Stimulated activated CD8-positive, alpha-beta memory T cell treated with anti-CD3 and anti-CD28 coated beads, Interleukin-7, amount 100 ng/mL, for 24 hours (primary cell): ENCODE measurements around the gene BPIFB6.

Experiments
- DNase-seq: peaks from one replicate; pipeline ENCODE4 v3.0.0-alpha.2; 2020; ENCODE audit warnings: low read depth

BPIFB6 gene

GRCh38 chr20:33062105-33062824 is 30.8 kb downstream of the BPIFB6 start:
- no peak for DNase-seq

- no peak for DNase-seq
Observed at GRCh38 chr20:33062825-33063149, 31.3 kb downstream of the BPIFB6 start.

- DNase-seq: no peak
Observed at GRCh38 chr20:33063271-33063670, 31.8 kb downstream of the BPIFB6 start.

DNA sequence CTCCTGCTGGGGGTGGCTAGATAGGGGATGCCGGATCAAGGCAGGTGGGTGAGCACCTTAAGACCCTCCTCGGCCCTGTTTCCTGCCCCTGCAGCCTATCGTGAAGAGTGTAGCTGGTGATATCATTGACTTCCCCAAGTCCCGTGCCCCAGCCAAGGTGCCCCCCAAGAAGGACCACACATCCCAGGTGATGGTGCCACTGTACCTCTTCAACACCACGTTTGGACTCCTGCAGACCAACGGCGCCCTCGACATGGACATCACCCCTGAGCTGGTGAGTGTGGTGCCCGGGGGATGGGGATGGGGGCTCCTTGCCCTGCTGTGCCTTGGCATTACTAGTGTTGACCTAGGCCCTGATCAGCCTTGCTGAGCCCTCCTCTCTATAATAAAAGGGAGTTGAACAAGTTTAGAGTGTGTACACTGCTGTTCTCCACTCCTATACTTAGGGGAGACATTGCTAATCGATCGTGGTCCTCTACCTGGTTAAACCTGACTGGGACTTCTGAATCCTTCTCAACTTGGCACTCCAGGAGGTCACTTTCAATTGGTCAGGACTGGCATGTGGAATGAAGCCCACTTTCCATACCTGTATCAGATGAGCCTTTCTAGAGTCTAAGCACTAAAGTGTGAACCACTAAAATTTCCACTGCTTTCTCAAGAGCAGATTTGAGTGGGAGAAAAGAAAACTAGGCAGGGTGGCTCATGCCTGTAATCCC is 33.3 kb downstream of the BPIFB6 start:
- DNase-seq: no peak

DNA sequence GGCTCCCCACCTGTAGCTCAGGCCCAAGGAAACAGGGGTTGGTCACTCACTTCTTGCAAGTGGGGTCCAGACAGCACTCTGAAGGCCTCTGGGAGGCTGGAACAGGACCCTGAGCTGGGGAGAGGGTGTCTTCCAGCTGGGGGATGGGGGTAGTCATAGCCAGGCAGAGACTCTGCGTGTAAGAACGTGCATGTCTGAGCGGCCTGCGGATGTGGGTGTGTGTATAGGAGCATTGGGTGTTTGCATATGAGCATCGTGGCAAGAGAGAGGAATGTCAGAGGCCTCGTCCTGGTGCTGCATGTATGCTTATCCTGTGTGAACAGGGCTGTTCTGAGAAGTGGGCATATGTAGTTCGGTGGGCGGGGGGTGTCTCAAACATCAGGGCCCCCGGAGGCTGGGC is 34.3 kb downstream of the BPIFB6 start:
- no peak for DNase-seq

DNA sequence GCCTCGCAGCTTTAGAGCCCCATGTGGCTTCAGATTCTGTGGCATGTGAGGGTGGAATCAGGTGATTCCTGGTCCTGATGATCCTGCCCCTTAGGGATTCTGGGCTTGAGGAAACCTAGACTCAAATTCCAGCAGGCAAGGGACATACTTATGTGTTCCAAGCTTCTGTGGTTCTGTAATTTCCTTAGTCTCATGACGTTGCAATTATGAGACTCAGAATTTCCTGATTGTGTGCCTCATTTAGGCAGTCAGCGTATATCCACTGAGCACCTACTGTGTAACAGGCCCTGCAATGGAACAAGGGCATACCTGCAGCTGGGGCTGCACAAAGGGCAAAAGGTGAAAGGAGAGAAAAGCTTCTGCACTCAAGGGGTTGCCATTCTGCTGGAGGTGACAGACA is 36.4 kb downstream of the BPIFB6 start:
- DNase-seq: no peak

DNA sequence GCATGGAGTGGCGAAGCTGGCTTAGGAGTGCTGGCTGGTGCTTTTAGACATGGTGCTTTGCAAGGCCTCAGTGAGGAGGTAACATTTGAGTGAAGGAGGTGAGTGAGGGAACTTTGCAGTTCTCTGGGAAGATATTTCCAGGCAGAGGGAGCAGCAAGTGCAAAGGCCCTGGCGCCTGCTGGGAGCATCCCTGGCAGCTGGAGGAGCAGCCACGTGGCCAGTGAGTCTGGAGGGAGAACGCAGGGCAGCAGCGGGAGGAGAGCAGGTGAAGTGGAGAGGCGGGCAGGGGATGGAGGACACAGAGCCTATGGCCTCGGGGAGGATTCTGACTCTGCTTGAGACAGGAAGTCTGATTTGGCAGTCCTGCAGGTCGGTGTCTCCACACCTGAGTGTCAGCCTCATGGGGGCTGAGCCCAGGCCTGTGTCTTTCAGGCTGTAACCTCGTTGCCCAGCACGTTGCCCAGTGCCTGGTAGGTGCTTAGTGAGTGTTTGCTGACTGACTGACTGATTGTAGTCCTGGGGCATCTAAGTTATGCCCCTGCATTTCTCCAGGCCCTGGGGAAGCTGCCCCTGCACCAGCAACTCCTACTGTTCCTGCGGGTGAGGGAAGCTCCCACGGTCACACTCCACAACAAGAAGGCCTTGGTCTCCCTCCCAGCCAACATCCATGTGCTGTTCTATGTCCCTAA is 36.9 kb downstream of the BPIFB6 start:
- DNase-seq: no peak

GRCh38 chr20:33069673-33070072 is 38.2 kb downstream of the BPIFB6 start:
- DNase-seq: no peak

DNA sequence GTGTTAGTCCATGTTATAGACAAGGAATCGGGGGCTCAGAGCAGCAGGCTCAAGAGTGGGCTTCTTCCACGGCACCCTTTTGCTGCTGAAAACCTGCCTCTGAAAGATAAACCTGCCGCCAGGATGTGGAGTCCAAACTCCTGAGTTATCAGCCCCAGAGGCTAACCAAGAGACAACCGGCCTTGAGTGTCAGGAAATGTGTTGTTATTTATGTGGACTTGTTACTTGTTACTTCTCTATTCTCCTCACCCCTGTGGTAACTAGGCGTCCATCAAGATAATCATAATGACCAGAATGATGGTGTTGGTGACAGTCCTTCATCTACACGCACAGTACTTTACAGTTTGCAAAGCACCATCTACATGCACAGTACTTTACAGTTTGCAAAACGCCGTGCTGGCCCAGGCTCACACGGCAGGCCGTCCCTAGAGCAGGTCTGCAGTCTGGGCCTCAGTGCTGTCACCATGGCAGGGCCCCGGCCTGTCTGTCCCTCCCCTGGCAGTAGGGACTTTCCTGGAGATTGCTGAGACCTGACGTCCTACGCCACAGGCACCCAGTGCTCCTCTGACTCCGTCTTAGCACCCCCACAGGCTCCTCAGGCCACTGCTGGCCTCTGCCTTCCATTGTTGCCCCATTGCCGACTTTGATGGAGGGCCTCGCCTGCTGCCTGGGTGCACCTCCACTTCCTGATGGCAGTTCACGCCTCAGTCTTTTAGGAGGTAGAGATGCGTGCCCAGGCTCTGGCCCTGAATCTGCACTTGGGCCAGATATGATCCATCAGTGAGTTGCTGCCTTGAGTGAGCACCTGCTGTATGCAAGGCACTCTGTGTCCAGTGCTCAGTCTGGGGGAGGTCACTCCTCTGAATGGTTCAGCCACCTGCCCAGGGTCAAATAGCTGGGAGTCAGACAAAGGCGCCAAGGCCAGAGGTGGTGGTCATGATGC is 38.9 kb downstream of the BPIFB6 start:
- DNase-seq: no peak

DNA sequence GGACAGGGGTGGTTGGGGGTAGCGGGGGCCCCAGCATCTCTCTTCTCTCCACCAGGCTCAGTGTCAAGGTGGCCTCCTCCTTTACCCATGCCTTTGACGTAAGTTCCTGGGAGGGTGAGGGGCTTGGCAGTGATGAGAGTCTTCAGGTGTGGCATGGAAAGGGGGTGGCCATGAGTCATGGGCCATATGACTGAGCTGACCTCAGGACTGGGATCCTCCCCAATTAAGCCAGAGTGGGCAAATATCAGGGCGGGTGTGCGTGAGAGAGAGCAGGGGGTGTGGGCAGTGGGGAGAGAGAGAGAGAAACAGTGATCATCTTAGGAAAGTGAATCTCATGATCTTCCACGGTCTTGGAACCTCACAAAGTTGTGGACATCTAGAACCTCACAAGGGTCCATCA is 39.8 kb downstream of the BPIFB6 start:
- DNase-seq: no peak

- no peak for DNase-seq
Observed at GRCh38 chr20:33072362-33072761, 40.9 kb downstream of the BPIFB6 start.

GRCh38 chr20:33072813-33073212 is 41.4 kb downstream of the BPIFB6 start:
- DNase-seq: no peak

- DNase-seq: no peak
Observed at GRCh38 chr20:33074675-33075074, 43.2 kb downstream of the BPIFB6 start.

DNA sequence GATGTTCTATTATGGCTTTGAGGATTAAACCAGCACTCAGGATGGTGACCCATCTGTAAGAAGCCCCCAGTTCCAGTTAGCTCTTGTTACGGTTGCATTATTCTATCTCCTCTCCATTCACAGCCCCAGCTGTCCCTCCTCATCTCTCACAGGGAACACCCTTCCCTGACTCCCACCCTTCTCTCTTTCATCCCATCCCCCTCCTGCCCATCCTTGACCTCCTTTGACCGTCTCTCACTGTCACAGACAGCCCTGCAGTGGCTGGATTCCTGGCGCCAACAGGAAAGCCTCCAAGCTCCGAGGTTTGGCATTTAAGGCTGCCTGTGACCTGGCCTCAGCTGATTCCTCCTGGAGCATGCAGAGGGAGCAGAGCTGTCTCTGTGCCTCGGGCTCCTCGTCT is 43.8 kb downstream of the BPIFB6 start:
- no peak for DNase-seq

- no peak for DNase-seq
Observed at GRCh38 chr20:33076662-33077372, 45.4 kb downstream of the BPIFB6 start.

GRCh38 chr20:33079259-33079658 is 47.8 kb downstream of the BPIFB6 start, which contains the start of gene BPIFB4:
Gene BPIFB4, plus strand, starts transcription at chr20:33079643. Its CDS starts 1,884 bp downstream, at chr20:33081527.
- DNase-seq: no peak

GRCh38 chr20:33081411-33082154 is 50.1 kb downstream of the BPIFB6 start:
- DNase-seq: no peak

DNA sequence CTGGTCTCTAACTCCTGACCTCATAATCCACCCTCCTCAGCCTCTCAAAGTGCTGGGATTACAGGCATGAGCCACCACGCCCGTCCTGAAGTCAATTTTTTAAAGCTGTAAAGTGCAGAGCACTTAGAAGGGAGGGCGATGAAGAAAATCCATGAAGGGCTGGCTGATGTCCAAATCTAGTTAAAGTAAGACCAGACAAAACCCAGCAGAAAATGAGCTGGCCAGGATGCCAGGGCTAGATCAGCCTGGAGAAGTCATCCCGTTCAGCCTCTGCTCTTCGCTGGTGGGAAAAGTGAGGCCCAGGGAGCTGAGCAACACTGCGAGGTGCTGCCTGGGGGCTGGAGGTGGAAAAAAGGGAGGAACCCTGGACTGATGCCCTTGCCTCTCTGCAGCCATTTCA is 51.1 kb downstream of the BPIFB6 start:
- no peak for DNase-seq

GRCh38 chr20:33083544-33084340 is 52.3 kb downstream of the BPIFB6 start:
- no peak for DNase-seq

DNA sequence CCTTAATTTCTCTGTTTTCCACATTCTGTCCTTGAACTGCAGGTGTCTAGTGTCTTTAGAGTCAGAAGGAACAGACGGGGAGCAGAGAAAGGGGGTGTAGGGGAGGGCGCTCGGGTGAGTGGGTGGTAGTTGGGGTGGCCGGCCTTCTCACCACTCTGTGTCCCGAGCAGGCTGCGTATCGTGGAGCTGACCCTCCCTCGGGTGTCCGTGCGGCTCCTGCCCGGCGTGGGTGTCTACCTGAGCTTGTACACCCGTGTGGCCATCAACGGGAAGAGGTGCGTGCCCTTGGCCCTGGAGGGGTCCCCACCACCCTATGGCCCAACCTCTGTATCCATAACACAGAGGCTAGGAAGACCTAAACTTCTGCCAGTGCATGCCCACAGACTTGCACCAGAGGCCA is 53.3 kb downstream of the BPIFB6 start:
- no peak for DNase-seq
